HG02973 (cell line): Measurements from ENCODE around the gene PRSS2.

Experiments
- ATAC-seq: cut with Tn5 transposase; IDR thresholded peaks from one replicate; pipeline ENCODE4 v1.9.1; 2021; ENCODE audit warnings: moderate library complexity; ENCODE audit not compliant: unreplicated experiment

The PRSS2 gene

DNA sequence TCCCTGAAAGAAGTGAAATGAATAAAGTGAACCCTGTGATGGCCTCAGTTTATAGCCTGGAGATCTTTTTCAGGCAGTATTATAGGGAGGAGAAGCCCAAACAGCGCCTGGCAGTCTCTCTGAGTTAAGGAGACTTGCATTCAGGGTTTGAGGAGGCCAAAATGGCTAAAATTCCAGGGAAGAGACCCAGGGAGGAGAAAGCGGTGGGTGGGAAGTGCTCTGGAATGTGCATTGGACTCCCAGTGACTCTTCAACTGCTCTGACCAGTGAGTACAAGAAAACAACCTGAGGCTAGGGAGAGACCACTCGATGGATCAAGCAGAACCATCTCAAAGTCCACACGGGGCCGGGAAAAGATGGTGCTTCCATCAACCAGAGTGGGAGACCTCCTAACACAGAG lies 48.8 kb downstream of the PRSS2 start:
- ATAC-seq: no peak

DNA sequence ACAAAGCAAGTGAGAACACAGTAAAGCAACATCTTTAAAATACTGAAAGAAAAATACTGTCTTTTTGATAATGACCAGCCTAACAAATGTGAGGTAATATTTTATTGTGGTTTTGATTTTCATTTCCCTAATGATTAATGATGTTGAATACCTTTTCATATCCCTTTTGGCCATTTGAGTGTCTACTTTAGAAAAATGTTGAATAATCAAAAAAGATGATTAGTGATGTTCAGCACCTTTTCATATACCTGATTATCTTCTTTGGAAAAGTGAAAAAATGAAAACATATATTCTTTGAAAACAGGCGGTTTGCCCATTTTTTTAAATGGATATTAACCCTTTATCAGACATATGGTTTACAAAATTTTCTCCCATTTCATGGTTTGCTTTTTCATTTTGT lies 51.9 kb downstream of the PRSS2 start:
- ATAC-seq: no peak
